PC-3 (cell line): ENCODE measurements around the gene STPG4. TPM values are rescaled to one million over a fixed set of nuclear protein-coding genes. Genes with fewer than 3 reads are reported as not detected.
A peak's percentile ranks its signal among the peaks of the same experiment; 100 is the strongest.

Experiments
- ATAC-seq: fragments of 200-7000 bp; cut with Tn5 transposase; 2 replicates; pipeline ENCODE4 v1.9.1; 2020; ENCODE audit warnings: mild to moderate bottlenecking, moderate library complexity
- BruUV-seq: library from RNA; stranded (reverse); fragments of 400-500 nt; replicated peaks from 2 replicates; lab custom pipeline; 2021; lab: Mats Ljungman, UMichigan
- CTCF ChIA-PET: fragments of 300-600 bp; sonication (Branson Sonifier 250); formaldehyde crosslinking; loops from one replicate; lab custom pipeline; 2022; ENCODE audit warnings: antibody characterized with exemption; lab: Charles Lee
- POLR2A ChIA-PET: fragments of 300-600 bp; sonication (Branson Sonifier 250); formaldehyde crosslinking; loops from one replicate; lab custom pipeline; 2022; ENCODE audit warnings: antibody characterized with exemption; ENCODE audit not compliant: unreplicated experiment; lab: Charles Lee
- DNase-seq: peaks from one replicate; pipeline ENCODE4 v3.0.0-alpha.2; 2015
- H2AFZ ChIP-seq: fragments of 300-600 bp; sonication (generic); 2 replicates; pipeline ENCODE4 v1.6.0; 2016; ENCODE audit warnings: antibody characterized with exemption, low read length
- H3F3A ChIP-seq: fragments of 300-600 bp; sonication (generic); one replicate; pipeline ENCODE4 v1.6.0; 2017; ENCODE audit warnings: antibody characterized with exemption, low read length, control low read depth, mild to moderate bottlenecking; ENCODE audit not compliant: unreplicated experiment
- H3K27ac ChIP-seq: fragments of 300-600 bp; sonication (generic); 2 replicates; pipeline ENCODE4 v1.5.1; 2016; ENCODE audit warnings: mild to moderate bottlenecking, low read length
- H3K27me3 ChIP-seq: fragments of 300-600 bp; sonication (generic); 2 replicates; pipeline ENCODE4 v1.6.1; 2016; ENCODE audit warnings: low read length, mixed read lengths
- H3K36me3 ChIP-seq: fragments of 300-600 bp; sonication (generic); 2 replicates; pipeline ENCODE4 v1.6.1; 2016; ENCODE audit warnings: low read depth, mixed run types, low read length, mixed read lengths
- H3K4me1 ChIP-seq: fragments of 300-600 bp; sonication (generic); 2 replicates; pipeline ENCODE4 v1.5.1; 2016; ENCODE audit warnings: low read length; ENCODE audit not compliant: insufficient read depth
- H3K4me2 ChIP-seq: fragments of 300-600 bp; sonication (generic); 2 replicates; pipeline ENCODE4 v1.6.0; 2016; ENCODE audit warnings: low read length
- H3K4me3 ChIP-seq: fragments of 300-600 bp; sonication (generic); 2 replicates; pipeline ENCODE4 v1.5.1; 2016; ENCODE audit warnings: mild to moderate bottlenecking, low read length, mixed read lengths
- H3K79me2 ChIP-seq: fragments of 300-600 bp; sonication (generic); 2 replicates; pipeline ENCODE4 v1.6.1; 2017; ENCODE audit warnings: low read length, mixed read lengths
- H3K9ac ChIP-seq: fragments of 300-600 bp; sonication (generic); 2 replicates; pipeline ENCODE4 v1.6.0; 2016; ENCODE audit warnings: mild to moderate bottlenecking, low read length
- H3K9me2 ChIP-seq: fragments of 300-600 bp; sonication (generic); replicated peaks from 2 replicates; pipeline ENCODE4 v1.6.1; 2016; ENCODE audit warnings: mixed run types, low read length, mixed read lengths
- H3K9me3 ChIP-seq: fragments of 300-600 bp; sonication (generic); 2 replicates; pipeline ENCODE4 v1.6.1; 2016; ENCODE audit warnings: low read length, mixed read lengths
- H4K20me1 ChIP-seq: fragments of 300-600 bp; sonication (generic); 2 replicates; pipeline ENCODE4 v1.6.1; 2016; ENCODE audit warnings: low read length, mixed read lengths
- EZH2 ChIP-seq: fragments of 300-600 bp; sonication (generic); IDR thresholded peaks from one replicate; pipeline ENCODE4 v1.6.1; 2017; ENCODE audit warnings: antibody characterized with exemption, mild to moderate bottlenecking, low read length; ENCODE audit not compliant: unreplicated experiment
- EZH2phosphoT487 ChIP-seq: fragments of 300-600 bp; sonication (generic); IDR thresholded peaks from 2 replicates; pipeline ENCODE4 v1.6.1; 2018; ENCODE audit warnings: mild to moderate bottlenecking, antibody characterized with exemption, low read length, borderline replicate concordance
- intact Hi-C: fragments of 100-400 bp; cut with micrococcal nuclease; formaldehyde crosslinking; loops from 2 replicates; pipeline ENCODE4 v1.9.0; 2023
- total RNA-seq: library from RNA; depleted of rRNA; stranded (reverse); fragments of >200 nt; gene quantifications from 2 replicates; pipeline ENCODE4 v1.2.3, GENCODE V29; 2014
- TF ChIP-seq, protein P1 (sequence below): fragments of 300-600 bp; sonication (generic); conservative IDR thresholded peaks from 2 replicates; pipeline ENCODE4 v1.5.1; 2017; ENCODE audit warnings: antibody characterized with exemption, low read depth, mild to moderate bottlenecking, low read length

The STPG4 gene
- total RNA-seq, 1 experiment from 2014 or later: 2.4 TPM

- POLR2A ChIA-PET: interaction anchor here (0.6 to 0.7 kb wide), 2 partner anchors 9 to 66 kb away, joined by 3 to 4 read pairs; no protein-coding TSS in a partner anchor
- Histone ChIP-seq H3K9me3 (no peaks in the 10 kb centered on the region), H3K4me2 (no peak overlapping the region), H3K9me2 (no peaks in the 10 kb centered on the region), H4K20me1 (no peaks in the 10 kb centered on the region), H3K9ac (no peak overlapping the region), H3K4me3 (no peak overlapping the region), H2AFZ (no peak overlapping the region), H3F3A (peaks cover 9% of the 10 kb centered on the region), H3K36me3 (no peaks in the 10 kb centered on the region), H3K27me3 (no peaks in the 10 kb centered on the region), H3K79me2 (peaks cover 11% of the 10 kb centered on the region; the same call in 1 of the 2 replicates), H3K4me1 (peaks cover 89% of the 10 kb centered on the region), H3K27ac (no peak overlapping the region)
- no TSS peak for BruUV-seq
- DNase-seq (no peak), ATAC-seq (no peak)
- intact Hi-C loops: loop anchor here (5.0 kb wide), 1 partner anchor 126 kb away; no protein-coding TSS in a partner anchor
- CTCF ChIA-PET: no interaction called here
- TF ChIP-seq, protein P1, sequence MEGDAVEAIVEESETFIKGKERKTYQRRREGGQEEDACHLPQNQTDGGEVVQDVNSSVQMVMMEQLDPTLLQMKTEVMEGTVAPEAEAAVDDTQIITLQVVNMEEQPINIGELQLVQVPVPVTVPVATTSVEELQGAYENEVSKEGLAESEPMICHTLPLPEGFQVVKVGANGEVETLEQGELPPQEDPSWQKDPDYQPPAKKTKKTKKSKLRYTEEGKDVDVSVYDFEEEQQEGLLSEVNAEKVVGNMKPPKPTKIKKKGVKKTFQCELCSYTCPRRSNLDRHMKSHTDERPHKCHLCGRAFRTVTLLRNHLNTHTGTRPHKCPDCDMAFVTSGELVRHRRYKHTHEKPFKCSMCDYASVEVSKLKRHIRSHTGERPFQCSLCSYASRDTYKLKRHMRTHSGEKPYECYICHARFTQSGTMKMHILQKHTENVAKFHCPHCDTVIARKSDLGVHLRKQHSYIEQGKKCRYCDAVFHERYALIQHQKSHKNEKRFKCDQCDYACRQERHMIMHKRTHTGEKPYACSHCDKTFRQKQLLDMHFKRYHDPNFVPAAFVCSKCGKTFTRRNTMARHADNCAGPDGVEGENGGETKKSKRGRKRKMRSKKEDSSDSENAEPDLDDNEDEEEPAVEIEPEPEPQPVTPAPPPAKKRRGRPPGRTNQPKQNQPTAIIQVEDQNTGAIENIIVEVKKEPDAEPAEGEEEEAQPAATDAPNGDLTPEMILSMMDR: no peak
- TF ChIP-seq EZH2phosphoT487 (no peak), EZH2 (no peak)
Observed at GRCh38 chr2:47196499-47196898, 41.4 kb upstream of the STPG4 start.

DNA sequence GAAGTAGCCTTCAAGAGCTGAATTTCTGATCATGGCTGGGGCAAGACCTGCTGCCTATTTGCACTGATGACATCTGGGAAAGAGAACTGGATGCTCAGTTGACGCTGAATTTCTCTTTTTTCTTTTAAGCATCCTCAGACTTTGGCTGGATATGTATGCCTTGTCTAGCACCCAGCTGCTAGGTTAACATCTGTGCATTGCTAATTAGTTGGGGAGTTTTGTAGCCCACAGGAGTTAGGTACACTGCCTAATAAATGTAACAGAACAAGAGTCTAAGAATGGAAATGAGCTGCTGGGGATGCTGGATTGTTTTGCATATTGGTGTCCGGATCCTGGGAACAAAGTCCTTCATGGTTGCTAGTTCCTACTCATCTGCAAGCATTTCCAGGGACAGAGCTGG is 40.9 kb upstream of the STPG4 start:
- POLR2A ChIA-PET: interaction anchor here (0.6 to 0.7 kb wide), 2 partner anchors 9 to 67 kb away, joined by 3 to 4 read pairs; no protein-coding TSS in a partner anchor

More for the DNA sequence above, 40.9 kb upstream of the STPG4 start:
- Histone ChIP-seq H3F3A (peaks cover 11% of the 10 kb centered on the region), H3K4me2 (peak overlapping the region; percentile 6; the same call in 1 of the 2 replicates), H4K20me1 (no peaks in the 10 kb centered on the region), H3K27ac (no peak overlapping the region), H3K79me2 (peaks cover 11% of the 10 kb centered on the region; the same call in 1 of the 2 replicates), H3K9me3 (no peaks in the 10 kb centered on the region), H3K36me3 (no peaks in the 10 kb centered on the region), H3K27me3 (no peaks in the 10 kb centered on the region), H3K4me1 (peaks cover 89% of the 10 kb centered on the region), H3K9ac (no peak overlapping the region), H3K9me2 (no peaks in the 10 kb centered on the region), H3K4me3 (no peak overlapping the region), H2AFZ (no peak overlapping the region)
- no peak for DNase-seq
- TF ChIP-seq, protein P1: no peak
- TF ChIP-seq EZH2: no peak
- TF ChIP-seq EZH2phosphoT487: no peak
- CTCF ChIA-PET: no interaction called here
- no TSS peak for BruUV-seq
- ATAC-seq: no peak
- intact Hi-C loops: loop anchor here (5.0 kb wide), 1 partner anchor 126 kb away; no protein-coding TSS in a partner anchor
